ENCODE measurements around the gene OPCML. TPM values are rescaled to one million over a fixed set of nuclear protein-coding genes. Genes with fewer than 3 reads are reported as not detected.
A peak's percentile ranks its signal among the peaks of the same experiment; 100 is the strongest.

The OPCML gene
- total and polyA plus RNA-seq, 12 donors = under 0.01 to 1.2 (median 0.39) TPM

GRCh38 chr11:133501643-133502539 lies 30.4 kb downstream of the OPCML start:
- intact Hi-C loops (cut with DNase I) = no loop called here
- Histone ChIP-seq H3K27ac (no peak overlapping the region), H3K36me3 (no peaks in the 10 kb centered on the region), H3K4me3 (no peak overlapping the region), H3K27me3 (peaks cover 0 to 26% (median 0%) of the 10 kb centered on the region in 7 donors), H3K9me3 (no peaks in the 10 kb centered on the region), H3K4me1 (no peaks in the 10 kb centered on the region)
- ATAC-seq = peak; percentile 49 to 94 (median 72)
- DNase-seq = peak in 1 of 2 donors; percentile 37
- 54 to 59% methylated on average over 24 of the region's 24 CpGs for WGBS, 2 donors
- no peak for TF ChIP-seq CTCF (IDR thresholded peaks at IDR 0.05)

DNA sequence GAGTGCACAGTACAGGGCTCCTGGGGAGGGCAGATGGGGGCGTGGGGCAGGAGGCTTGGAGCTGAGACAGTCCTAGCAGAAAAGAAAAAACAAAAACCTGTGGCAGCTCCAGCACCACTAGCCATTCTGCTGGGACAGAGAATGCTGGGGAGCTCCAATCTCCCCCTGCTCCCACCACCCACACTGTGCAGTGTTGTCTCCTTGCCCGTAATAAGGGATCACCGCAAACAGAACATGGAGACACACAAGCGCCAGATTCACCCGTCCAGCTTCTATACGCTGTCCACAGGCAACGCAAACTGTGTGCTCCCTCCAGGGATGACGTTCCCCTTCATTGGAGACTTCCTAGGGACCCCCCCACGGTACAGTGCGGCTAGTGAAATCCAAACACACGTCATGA lies 31.4 kb downstream of the OPCML start:
- Histone ChIP-seq H3K4me1 (no peaks in the 10 kb centered on the region), H3K27ac (no peak overlapping the region), H3K9me3 (no peaks in the 10 kb centered on the region), H3K36me3 (no peaks in the 10 kb centered on the region), H3K27me3 (peaks cover 0 to 26% (median 0%) of the 10 kb centered on the region in 7 donors), H3K4me3 (no peak overlapping the region)
- intact Hi-C loops (cut with DNase I) = no loop called here
- no peak for TF ChIP-seq CTCF (IDR thresholded peaks at IDR 0.05)
- ATAC-seq (no peak), DNase-seq (no peak)
- WGBS, 2 donors = 78 to 86% methylated on average over 11 of the region's 11 CpGs

DNA sequence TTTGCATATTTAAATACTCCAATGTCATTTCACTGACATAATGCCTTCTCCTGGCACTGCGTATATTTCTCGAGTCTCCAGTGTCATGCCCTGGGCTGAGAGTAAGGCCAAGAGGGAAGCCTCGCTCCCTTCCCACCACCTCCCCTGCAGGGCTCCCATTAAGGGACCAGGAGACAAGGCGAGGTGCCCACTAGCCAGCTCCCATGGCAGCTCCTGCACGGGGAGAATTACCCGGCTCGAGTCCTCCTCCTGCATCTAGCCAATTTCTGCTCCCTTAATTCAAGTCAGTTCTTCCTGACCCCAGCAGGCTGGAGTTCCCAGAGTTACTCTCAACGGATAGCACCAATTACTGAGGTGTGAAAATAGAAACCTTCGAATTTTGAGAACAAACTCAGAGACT lies 31.9 kb downstream of the OPCML start:
- intact Hi-C loops (cut with DNase I) = no loop called here
- Histone ChIP-seq H3K9me3 (peaks cover 0 to 4% (median 0%) of the 10 kb centered on the region in 11 donors), H3K4me3 (no peak overlapping the region), H3K36me3 (no peaks in the 10 kb centered on the region), H3K4me1 (no peaks in the 10 kb centered on the region), H3K27ac (no peak overlapping the region), H3K27me3 (peaks cover 0 to 24% (median 0%) of the 10 kb centered on the region in 7 donors)
- no peak for TF ChIP-seq CTCF (IDR thresholded peaks at IDR 0.05)
- DNase-seq (no peak), ATAC-seq (no peak)
- 73 to 75% methylated on average over 9 of the region's 9 CpGs for WGBS, 2 donors

GRCh38 chr11:133498969-133499368 lies 33.3 kb downstream of the OPCML start:
- no peak overlapping the region for H3K4me3 ChIP-seq
- no peak overlapping the region for H3K27ac ChIP-seq
- TF ChIP-seq CTCF (IDR thresholded peaks at IDR 0.05) = no peak
- no peaks in the 10 kb centered on the region for H3K36me3 ChIP-seq
- WGBS, 2 donors = 89 to 92% methylated on average over 7 of the region's 7 CpGs
- H3K27me3 ChIP-seq = peaks cover 0 to 20% (median 0%) of the 10 kb centered on the region in 7 donors
- intact Hi-C loops (cut with DNase I) = no loop called here
- no peak for DNase-seq
- no peaks in the 10 kb centered on the region for H3K4me1 ChIP-seq
- no peak for ATAC-seq
- peaks cover 0 to 11% (median 0%) of the 10 kb centered on the region in 11 donors for H3K9me3 ChIP-seq
